ENCODE measurements around the gene SEC11C.

DNA sequence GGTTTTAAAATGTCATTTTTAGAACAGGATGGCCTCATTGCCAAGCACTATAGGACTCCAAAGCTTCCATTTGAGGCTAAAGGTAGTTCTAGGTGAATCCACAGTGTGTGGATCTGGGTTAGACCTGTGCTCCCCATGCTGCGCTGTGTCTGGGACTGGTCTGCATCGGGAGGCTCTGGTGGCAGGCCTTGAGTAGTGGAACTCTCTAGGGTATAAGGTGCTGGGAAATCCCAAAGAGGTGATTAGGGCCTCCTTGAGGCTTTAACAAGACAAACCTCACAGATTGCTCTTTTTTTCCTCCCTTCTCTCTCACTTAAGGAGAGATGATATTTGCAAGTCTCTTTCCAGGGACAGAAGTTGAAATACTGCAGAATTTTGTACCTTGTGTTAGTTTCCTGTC is 9.3 kb downstream of the SEC11C start:
- TF ChIP-seq BACH2 (CRISPR knock-in tag; IDR thresholded peaks at IDR 0.05; ENCODE audit: borderline replicate concordance): no peak
- TF ChIP-seq ZFP30 (CRISPR knock-in tag; IDR thresholded peaks at IDR 0.05): no peak
- no peak for TF ChIP-seq ZC3H10 (CRISPR knock-in tag; IDR thresholded peaks at IDR 0.05)
